Activated CD4-positive, alpha-beta T cell treated with anti-CD3 and anti-CD28 coated beads for 48 hours (primary cell): Measurements from ENCODE around the gene TWSG1.
"Not testable (repeated sequence)": the region's sequence is repeated elsewhere in the genome, so short reads cannot be mapped to it uniquely, and the experiment has no call there.

ENCODE experiments used
- DNase-seq: peaks from one replicate; pipeline ENCODE4 v3.0.0-alpha.2; 2020

TWSG1 gene

GRCh38 chr18:9428862-9429661 is 94.5 kb downstream of the TWSG1 start:
- DNase-seq: no peak

GRCh38 chr18:9429662-9429993 is 95.1 kb downstream of the TWSG1 start:
- DNase-seq: no peak

GRCh38 chr18:9430315-9430714 is 95.7 kb downstream of the TWSG1 start:
- not testable (repeated sequence) for DNase-seq

GRCh38 chr18:9431296-9431695 is 96.7 kb downstream of the TWSG1 start:
- DNase-seq: no peak

GRCh38 chr18:9433122-9433521 is 98.5 kb downstream of the TWSG1 start:
- DNase-seq: not testable (repeated sequence)

- no peak for DNase-seq
These were observed 99.1 kb downstream of the TWSG1 start for GRCh38 chr18:9433671-9434121.

GRCh38 chr18:9434122-9434701 is 99.6 kb downstream of the TWSG1 start:
- no peak for DNase-seq

- DNase-seq: no peak
These were observed 100.5 kb downstream of the TWSG1 start for GRCh38 chr18:9435041-9435440.

GRCh38 chr18:9436206-9436929 is 101.8 kb downstream of the TWSG1 start:
- no peak for DNase-seq

GRCh38 chr18:9437021-9437437 is 102.5 kb downstream of the TWSG1 start:
- DNase-seq: no peak

GRCh38 chr18:9437672-9438071 is 103.1 kb downstream of the TWSG1 start:
- DNase-seq: no peak

- no peak for DNase-seq
These were observed 106.5 kb downstream of the TWSG1 start for GRCh38 chr18:9441061-9441460.

GRCh38 chr18:9444549-9444948 is 110.0 kb downstream of the TWSG1 start:
- no peak for DNase-seq

GRCh38 chr18:9446839-9447238 is 112.3 kb downstream of the TWSG1 start:
- DNase-seq: no peak

- DNase-seq: no peak
These were observed 112.8 kb downstream of the TWSG1 start for GRCh38 chr18:9447334-9447733.

- DNase-seq: no peak
These were observed 115.2 kb downstream of the TWSG1 start for GRCh38 chr18:9449600-9450414.

- not testable (repeated sequence) for DNase-seq
These were observed 116.3 kb downstream of the TWSG1 start for GRCh38 chr18:9450920-9451319.
